Dendritic cell treated with granulocyte-macrophage colony-stimulating factor and Interleukin-4, amounts not matched to agents 40 ng/mL and 50 ng/mL, for 4 days (primary cell): Measurements from ENCODE around the gene PNMA8C.
"Not testable (repeated sequence)": the region's sequence is repeated elsewhere in the genome, so short reads cannot be mapped to it uniquely, and the experiment has no call there.

Source experiments
- H3K27ac Mint-ChIP-seq: one replicate; pipeline ENCODE4 v1.8.0; 2022; ENCODE audit warnings: mild to moderate bottlenecking, mixed read lengths
- H3K27me3 Mint-ChIP-seq: one replicate; pipeline ENCODE4 v1.8.0; 2022; ENCODE audit warnings: mild to moderate bottlenecking, mixed read lengths
- H3K36me3 Mint-ChIP-seq: one replicate; pipeline ENCODE4 v1.8.0; 2022; ENCODE audit warnings: low read depth, mixed read lengths
- H3K4me1 Mint-ChIP-seq: one replicate; pipeline ENCODE4 v1.8.0; 2022; ENCODE audit warnings: low read depth, mixed read lengths
- H3K4me3 Mint-ChIP-seq: one replicate; pipeline ENCODE4 v1.8.0; 2022; ENCODE audit warnings: mild to moderate bottlenecking, moderate library complexity, mixed read lengths
- H3K9me3 Mint-ChIP-seq: one replicate; pipeline ENCODE4 v1.8.0; 2022; ENCODE audit warnings: mixed read lengths
- intact Hi-C: fragments of 100-400 bp; cut with micrococcal nuclease; formaldehyde crosslinking; loops from one replicate; pipeline ENCODE4 v1.15.0; 2022

The PNMA8C gene

DNA sequence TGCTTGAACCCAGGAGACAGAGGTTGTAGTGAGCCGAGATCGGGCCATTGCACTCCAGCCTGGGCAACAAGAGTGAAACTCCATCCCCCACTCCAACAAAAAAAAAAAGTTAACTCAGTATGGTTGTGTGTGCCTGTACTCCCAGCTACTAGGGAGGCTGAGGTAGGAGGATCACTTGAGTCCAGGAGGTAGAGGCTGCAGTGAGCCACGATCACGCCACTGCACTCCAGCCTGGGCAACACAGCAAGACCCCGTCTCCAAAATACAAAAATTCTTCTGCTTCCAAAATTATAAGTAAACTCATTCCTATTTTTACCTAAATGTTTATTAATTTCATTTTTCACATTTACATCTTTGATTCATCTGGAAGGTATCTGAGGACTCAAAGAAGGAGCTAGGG lies 28.2 kb upstream of the PNMA8C start:
- H3K4me3 Mint-ChIP-seq: no peak overlapping the region
- H3K27me3 Mint-ChIP-seq: peaks cover 33% of the 10 kb centered on the region
- H3K27ac Mint-ChIP-seq: no peak overlapping the region
- no peaks in the 10 kb centered on the region for H3K36me3 Mint-ChIP-seq
- intact Hi-C loops: no loop called here
- H3K9me3 Mint-ChIP-seq: no peaks in the 10 kb centered on the region
- no peaks in the 10 kb centered on the region for H3K4me1 Mint-ChIP-seq

DNA sequence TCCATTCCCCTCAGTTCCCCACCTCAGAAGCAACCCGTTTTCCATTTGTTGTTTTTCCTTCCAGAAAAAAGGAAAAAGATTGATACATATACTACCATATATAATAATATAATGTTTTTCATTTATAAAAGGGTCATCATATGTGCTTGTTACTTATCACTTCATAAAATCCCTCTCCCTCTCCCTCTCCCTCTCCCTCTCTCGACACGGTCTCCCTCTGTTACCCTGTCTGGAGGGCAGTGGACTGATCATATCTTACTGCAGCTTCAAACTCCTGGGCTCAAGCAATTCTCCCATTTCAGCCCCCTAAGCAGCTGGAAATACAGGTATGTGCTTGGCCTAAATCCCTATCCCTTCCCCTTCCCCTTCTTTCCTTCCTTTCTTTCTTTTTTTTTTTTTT lies 25.5 kb upstream of the PNMA8C start:
- Mint-ChIP-seq H3K4me1 (no peaks in the 10 kb centered on the region), H3K9me3 (peaks cover 7% of the 10 kb centered on the region), H3K4me3 (no peak overlapping the region), H3K27ac (no peak overlapping the region), H3K36me3 (no peaks in the 10 kb centered on the region), H3K27me3 (peaks cover 31% of the 10 kb centered on the region)
- intact Hi-C loops: no loop called here

- Mint-ChIP-seq H3K36me3 (no peaks in the 10 kb centered on the region), H3K4me3 (no peak overlapping the region), H3K27me3 (peaks cover 31% of the 10 kb centered on the region), H3K9me3 (peaks cover 9% of the 10 kb centered on the region), H3K27ac (no peak overlapping the region), H3K4me1 (no peaks in the 10 kb centered on the region)
- intact Hi-C loops: no loop called here
Measured at GRCh38 chr19:46453661-46454060, 24.9 kb upstream of the PNMA8C start.

DNA sequence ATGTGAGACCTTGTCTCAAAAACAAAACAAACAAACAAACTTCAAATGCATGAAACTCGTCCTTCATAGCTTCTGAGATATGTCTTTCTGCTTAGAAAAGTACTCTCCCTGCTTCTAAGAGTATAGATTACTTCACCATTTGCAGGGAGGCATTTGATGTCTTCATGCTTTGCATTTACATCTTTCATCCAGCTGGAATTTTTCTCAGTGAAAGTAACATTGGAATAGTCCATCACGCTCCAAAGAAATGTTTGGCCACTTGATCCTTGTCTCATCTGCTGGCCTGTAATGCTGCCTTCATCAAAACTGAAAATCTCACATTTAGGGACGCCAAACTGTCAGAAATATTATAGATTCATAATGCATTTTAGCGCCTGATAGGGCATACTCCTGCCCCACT lies 23.4 kb upstream of the PNMA8C start:
- Mint-ChIP-seq H3K36me3 (no peaks in the 10 kb centered on the region), H3K4me1 (no peaks in the 10 kb centered on the region), H3K27me3 (peaks cover 36% of the 10 kb centered on the region), H3K9me3 (peaks cover 9% of the 10 kb centered on the region), H3K4me3 (no peak overlapping the region), H3K27ac (no peak overlapping the region)
- intact Hi-C loops: no loop called here

GRCh38 chr19:46451352-46451751 lies 22.6 kb upstream of the PNMA8C start:
- H3K4me1 Mint-ChIP-seq: no peaks in the 10 kb centered on the region
- peaks cover 36% of the 10 kb centered on the region for H3K27me3 Mint-ChIP-seq
- no peak overlapping the region for H3K27ac Mint-ChIP-seq
- no peaks in the 10 kb centered on the region for H3K36me3 Mint-ChIP-seq
- intact Hi-C loops: no loop called here
- peaks cover 9% of the 10 kb centered on the region for H3K9me3 Mint-ChIP-seq
- H3K4me3 Mint-ChIP-seq: no peak overlapping the region

DNA sequence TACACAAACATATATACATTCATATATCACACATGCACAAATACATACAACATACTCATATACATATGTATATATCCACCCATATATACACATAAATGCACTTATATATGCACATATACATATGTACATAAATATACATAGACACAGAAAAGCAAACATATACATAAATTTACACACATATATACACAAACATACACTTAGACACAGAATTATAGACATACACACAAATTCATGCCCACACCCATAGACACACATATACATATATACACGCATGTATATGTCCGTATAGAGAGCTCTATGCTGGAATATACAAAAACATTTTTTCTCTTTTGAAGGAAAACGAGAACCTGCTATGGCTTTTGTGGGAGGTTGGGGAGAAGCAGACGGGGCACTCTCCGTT lies 22.0 kb upstream of the PNMA8C start:
- H3K4me1 Mint-ChIP-seq: no peaks in the 10 kb centered on the region
- H3K27me3 Mint-ChIP-seq: peaks cover 35% of the 10 kb centered on the region
- H3K27ac Mint-ChIP-seq: no peak overlapping the region
- H3K36me3 Mint-ChIP-seq: no peaks in the 10 kb centered on the region
- intact Hi-C loops: no loop called here
- H3K9me3 Mint-ChIP-seq: peaks cover 9% of the 10 kb centered on the region
- no peak overlapping the region for H3K4me3 Mint-ChIP-seq

DNA sequence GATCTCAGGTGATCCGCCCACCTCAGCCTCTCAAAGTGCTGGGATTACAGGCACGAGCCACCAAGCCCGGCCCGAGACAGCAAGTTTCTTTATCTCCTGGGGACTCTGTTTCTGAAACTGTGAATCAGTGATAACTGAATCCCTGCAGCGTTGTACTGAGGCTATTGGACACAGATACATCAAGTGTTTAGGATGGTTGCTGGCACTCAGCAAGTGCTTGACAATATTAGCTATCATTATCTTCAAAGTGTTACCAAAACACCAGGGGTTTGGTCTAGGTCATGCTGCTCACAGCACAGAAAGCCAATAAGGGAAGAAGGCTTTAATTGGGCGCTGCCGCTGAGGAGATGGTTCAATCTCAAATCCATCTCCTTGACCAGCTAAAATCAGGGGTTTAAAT lies 20.5 kb upstream of the PNMA8C start:
- peaks cover 20% of the 10 kb centered on the region for H3K27me3 Mint-ChIP-seq
- H3K36me3 Mint-ChIP-seq: no peaks in the 10 kb centered on the region
- no peak overlapping the region for H3K27ac Mint-ChIP-seq
- H3K4me1 Mint-ChIP-seq: no peaks in the 10 kb centered on the region
- intact Hi-C loops: no loop called here
- H3K9me3 Mint-ChIP-seq: peaks cover 9% of the 10 kb centered on the region
- no peak overlapping the region for H3K4me3 Mint-ChIP-seq

DNA sequence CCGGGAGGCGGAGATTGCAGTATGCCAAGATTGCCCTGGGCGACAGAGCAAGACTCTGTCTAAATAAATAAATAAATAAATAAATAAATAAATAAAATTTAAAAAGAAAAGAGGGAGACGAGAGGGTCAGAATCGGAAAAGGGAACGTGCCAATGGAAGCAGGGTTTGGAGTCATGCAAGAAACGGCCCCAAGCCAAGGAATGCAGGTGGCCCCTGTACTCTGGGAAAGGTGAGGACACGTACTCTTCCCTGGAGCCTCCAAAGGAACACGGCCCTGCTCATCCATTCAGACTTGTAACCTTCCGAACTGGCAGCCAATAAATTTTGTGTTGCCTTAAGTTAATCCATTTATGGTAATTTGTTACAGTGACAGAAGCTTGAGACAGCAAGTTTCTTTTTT lies 19.9 kb upstream of the PNMA8C start:
- no peaks in the 10 kb centered on the region for H3K36me3 Mint-ChIP-seq
- H3K27me3 Mint-ChIP-seq: peaks cover 18% of the 10 kb centered on the region
- no peak overlapping the region for H3K27ac Mint-ChIP-seq
- H3K4me3 Mint-ChIP-seq: no peak overlapping the region
- intact Hi-C loops: no loop called here
- H3K9me3 Mint-ChIP-seq: peaks cover 9% of the 10 kb centered on the region
- H3K4me1 Mint-ChIP-seq: no peaks in the 10 kb centered on the region

- Mint-ChIP-seq H3K36me3 (no peaks in the 10 kb centered on the region), H3K9me3 (peaks cover 9% of the 10 kb centered on the region), H3K27ac (no peak overlapping the region), H3K4me3 (no peak overlapping the region), H3K4me1 (peaks cover 6% of the 10 kb centered on the region), H3K27me3 (peaks cover 18% of the 10 kb centered on the region)
- intact Hi-C loops: no loop called here
Measured at GRCh38 chr19:46447824-46448223, 19.1 kb upstream of the PNMA8C start.

GRCh38 chr19:46447006-46447405 lies 18.3 kb upstream of the PNMA8C start:
- Mint-ChIP-seq H3K27ac (no peak overlapping the region), H3K36me3 (no peaks in the 10 kb centered on the region), H3K4me1 (peaks cover 6% of the 10 kb centered on the region), H3K9me3 (peaks cover 9% of the 10 kb centered on the region), H3K4me3 (no peak overlapping the region), H3K27me3 (peaks cover 19% of the 10 kb centered on the region)
- intact Hi-C loops: no loop called here

DNA sequence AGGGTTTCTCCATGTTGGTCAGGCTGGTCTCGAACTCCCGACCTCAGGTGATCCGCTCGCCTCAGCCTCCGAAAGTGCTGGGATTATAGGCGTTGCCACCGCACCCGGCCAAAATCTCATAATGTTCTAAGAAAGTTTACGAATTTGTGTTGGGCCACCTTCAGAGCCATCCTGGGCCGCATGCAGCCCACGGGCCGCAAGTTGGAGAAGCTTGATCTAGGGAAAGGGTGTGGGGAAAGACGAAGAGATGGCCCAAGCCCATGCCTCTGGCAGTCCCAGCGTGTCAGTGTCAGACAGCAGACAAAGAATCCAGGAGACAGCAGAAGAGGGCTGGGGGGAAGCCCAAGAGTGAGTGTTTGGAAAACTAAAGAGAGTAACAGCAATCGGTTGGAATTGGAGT lies 17.3 kb upstream of the PNMA8C start:
- no peak overlapping the region for H3K4me3 Mint-ChIP-seq
- no peaks in the 10 kb centered on the region for H3K36me3 Mint-ChIP-seq
- H3K9me3 Mint-ChIP-seq: peaks cover 9% of the 10 kb centered on the region
- intact Hi-C loops: no loop called here
- peaks cover 18% of the 10 kb centered on the region for H3K27me3 Mint-ChIP-seq
- H3K4me1 Mint-ChIP-seq: peaks cover 6% of the 10 kb centered on the region
- no peak overlapping the region for H3K27ac Mint-ChIP-seq

GRCh38 chr19:46442808-46443450 lies 14.2 kb upstream of the PNMA8C start:
- Mint-ChIP-seq H3K4me3 (no peak overlapping the region), H3K4me1 (peaks cover 6% of the 10 kb centered on the region), H3K27me3 (peaks cover 17% of the 10 kb centered on the region), H3K36me3 (no peaks in the 10 kb centered on the region), H3K9me3 (no peaks in the 10 kb centered on the region), H3K27ac (no peak overlapping the region)
- intact Hi-C loops: no loop called here

DNA sequence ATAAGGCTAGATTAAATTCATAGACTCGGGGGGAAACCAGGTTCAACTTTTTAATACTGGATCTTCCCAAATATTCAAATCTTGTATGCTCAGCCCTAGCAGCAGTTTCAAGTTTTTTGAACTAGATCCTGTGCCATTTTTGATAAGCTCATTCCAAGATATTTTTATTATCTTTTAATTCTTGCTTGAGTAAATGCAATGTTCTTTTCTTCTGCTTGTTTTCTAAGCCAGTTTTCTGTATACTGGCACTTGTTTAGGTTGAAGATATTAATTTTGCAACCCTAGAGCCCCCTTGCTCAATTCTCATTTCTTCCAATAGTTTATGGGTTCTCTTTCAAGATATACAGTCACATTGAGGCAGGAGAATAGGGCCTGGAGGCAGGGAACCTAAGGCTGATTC lies 13.1 kb upstream of the PNMA8C start:
- no peak overlapping the region for H3K27ac Mint-ChIP-seq

DNA sequence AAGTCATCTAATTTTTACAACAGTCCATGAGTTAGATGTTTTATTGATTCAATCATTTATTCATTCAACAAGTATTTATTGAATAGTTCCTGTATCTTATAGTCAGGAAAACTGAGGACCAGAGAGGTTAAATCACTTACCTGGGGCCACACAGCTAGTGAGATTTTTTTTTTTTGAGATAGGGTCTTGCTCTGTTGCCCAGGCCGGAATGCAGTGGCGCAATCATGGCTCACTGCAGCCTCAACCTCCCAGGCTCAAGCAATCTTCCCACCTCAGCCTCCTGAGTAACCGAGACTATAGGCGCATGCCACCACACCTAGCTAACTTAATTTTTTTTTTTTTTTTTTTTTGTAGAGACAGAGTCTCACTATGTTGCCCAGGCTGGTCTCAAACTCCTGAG lies 7.0 kb upstream of the PNMA8C start:
- peaks cover 21% of the 10 kb centered on the region for H3K27me3 Mint-ChIP-seq
- intact Hi-C loops, H3K9me3 Mint-ChIP-seq, H3K27ac Mint-ChIP-seq, H3K4me3 Mint-ChIP-seq, H3K36me3 Mint-ChIP-seq, H3K4me1 Mint-ChIP-seq: not testable (repeated sequence)

More for the DNA sequence above, 13.1 kb upstream of the PNMA8C start:
- intact Hi-C loops: no loop called here
- Mint-ChIP-seq H3K9me3 (no peaks in the 10 kb centered on the region), H3K4me3 (no peak overlapping the region), H3K36me3 (no peaks in the 10 kb centered on the region), H3K27me3 (peaks cover 8% of the 10 kb centered on the region), H3K4me1 (peaks cover 6% of the 10 kb centered on the region)

GRCh38 chr19:46435009-46435408 lies 6.3 kb upstream of the PNMA8C start:
- H3K27ac Mint-ChIP-seq: no peak overlapping the region
- no peak overlapping the region for H3K4me3 Mint-ChIP-seq
- H3K4me1 Mint-ChIP-seq: no peaks in the 10 kb centered on the region
- peaks cover 28% of the 10 kb centered on the region for H3K27me3 Mint-ChIP-seq
- H3K9me3 Mint-ChIP-seq: no peaks in the 10 kb centered on the region
- intact Hi-C loops: no loop called here
- H3K36me3 Mint-ChIP-seq: no peaks in the 10 kb centered on the region
